Measurements from ENCODE around the gene SMIM30.

- TF ChIP-seq POLR2A (IDR thresholded peaks at IDR 0.05) = no peak
- no peak for TF ChIP-seq CTCF (IDR thresholded peaks at IDR 0.05)
These were observed 32.5 kb downstream of the SMIM30 start for GRCh38 chr7:113085781-113086390.

Measured in adrenal gland (tissue), 5 donors.